A673 (cell line): ENCODE data around the gene CLCN7. TPM values are rescaled to one million over a fixed set of nuclear protein-coding genes. Genes with fewer than 3 reads are reported as not detected.

Source experiments
- Bru-seq: library from RNA; stranded (reverse); fragments of 400-500 nt; gene quantifications from one replicate; lab custom pipeline; 2021; lab: Mats Ljungman, UMichigan
- BruChase-seq, 2 experiments: library from RNA; stranded (reverse); fragments of 400-500 nt; gene quantifications; one replicate each; lab custom pipeline; 2021; lab: Mats Ljungman, UMichigan
- BruUV-seq: library from RNA; stranded (reverse); fragments of 400-500 nt; replicated peaks from 2 replicates; lab custom pipeline; 2021; lab: Mats Ljungman, UMichigan
- CTCF ChIA-PET: fragments of 300-600 bp; sonication (Branson Sonifier 250); formaldehyde crosslinking; loops from one replicate; lab custom pipeline; 2022; ENCODE audit warnings: antibody characterized with exemption; lab: Charles Lee
- POLR2A ChIA-PET: fragments of 300-600 bp; sonication (Branson Sonifier 250); formaldehyde crosslinking; loops from one replicate; lab custom pipeline; 2022; ENCODE audit warnings: antibody characterized with exemption; ENCODE audit not compliant: low non-redundant PET; lab: Charles Lee
- DNase-seq: peaks from one replicate; pipeline ENCODE4 v3.0.0-alpha.2; 2015; ENCODE audit warnings: low spot score
- H3K27ac ChIP-seq: fragments of 200-600 bp; sonication (generic); 2 replicates; pipeline ENCODE4 v1.5.1; 2016; ENCODE audit warnings: mixed run types, low read depth, mild to moderate bottlenecking, mixed read lengths, antibody characterized with exemption, low read length; ENCODE audit not compliant: poor library complexity, severe bottlenecking
- H3K27me3 ChIP-seq: fragments of 200-600 bp; sonication (generic); replicated peaks from 2 replicates; pipeline ENCODE4 v1.6.1; 2017; ENCODE audit warnings: mixed run types, low read depth, mild to moderate bottlenecking, mixed read lengths, antibody characterized with exemption, low read length; ENCODE audit not compliant: insufficient read depth, poor library complexity
- H3K36me3 ChIP-seq: fragments of 200-600 bp; sonication (generic); 2 replicates; pipeline ENCODE4 v1.6.1; 2016; ENCODE audit warnings: mixed run types, mild to moderate bottlenecking, mixed read lengths, antibody characterized with exemption, low read length; ENCODE audit not compliant: insufficient read depth, poor library complexity, severe bottlenecking
- H3K4me1 ChIP-seq: fragments of 200-600 bp; sonication (generic); 2 replicates; pipeline ENCODE4 v1.6.1; 2017; ENCODE audit warnings: mixed run types, mild to moderate bottlenecking, mixed read lengths, antibody characterized with exemption, low read length; ENCODE audit not compliant: insufficient read depth, poor library complexity, severe bottlenecking
- H3K4me3 ChIP-seq: fragments of 200-600 bp; sonication (generic); 2 replicates; pipeline ENCODE4 v1.5.1; 2016; ENCODE audit warnings: low read depth, mixed run types, mild to moderate bottlenecking, mixed read lengths, low read length; ENCODE audit not compliant: poor library complexity, severe bottlenecking
- H3K9me3 ChIP-seq: fragments of 200-600 bp; sonication (generic); 2 replicates; pipeline ENCODE4 v1.6.1; 2016; ENCODE audit warnings: mixed run types, low read depth, mild to moderate bottlenecking, mixed read lengths, antibody characterized with exemption, low read length; ENCODE audit not compliant: poor library complexity, severe bottlenecking
- CTCF ChIP-seq: fragments of 300-800, 200-600 bp; sonication (generic); conservative IDR thresholded peaks from 2 replicates; pipeline ENCODE4 v1.5.1; 2017; ENCODE audit warnings: low read depth, mild to moderate bottlenecking, antibody characterized with exemption, low read length, moderate library complexity, mixed read lengths
- EZH2 ChIP-seq: fragments of 200-600 bp; sonication (generic); IDR thresholded peaks from 2 replicates; pipeline ENCODE4 v1.6.1; 2017; ENCODE audit warnings: borderline replicate concordance, low read depth, mild to moderate bottlenecking, mixed read lengths, antibody characterized with exemption, low read length; ENCODE audit not compliant: poor library complexity, severe bottlenecking
- intact Hi-C: fragments of 100-400 bp; cut with micrococcal nuclease; formaldehyde crosslinking; loops from one replicate; pipeline ENCODE4 v1.10.0; 2022; ENCODE audit not compliant: unreplicated experiment
- long read RNA-seq: library from polyadenylated mRNA; stranded (forward); transcript quantifications from one replicate; pipeline ENCODE4 v2.0.0, GENCODE V29; 2022
- total RNA-seq: library from RNA; stranded (reverse); gene quantifications from 2 replicates; pipeline ENCODE4 v1.2.3, GENCODE V29; 2021

The CLCN7 gene, protein sequence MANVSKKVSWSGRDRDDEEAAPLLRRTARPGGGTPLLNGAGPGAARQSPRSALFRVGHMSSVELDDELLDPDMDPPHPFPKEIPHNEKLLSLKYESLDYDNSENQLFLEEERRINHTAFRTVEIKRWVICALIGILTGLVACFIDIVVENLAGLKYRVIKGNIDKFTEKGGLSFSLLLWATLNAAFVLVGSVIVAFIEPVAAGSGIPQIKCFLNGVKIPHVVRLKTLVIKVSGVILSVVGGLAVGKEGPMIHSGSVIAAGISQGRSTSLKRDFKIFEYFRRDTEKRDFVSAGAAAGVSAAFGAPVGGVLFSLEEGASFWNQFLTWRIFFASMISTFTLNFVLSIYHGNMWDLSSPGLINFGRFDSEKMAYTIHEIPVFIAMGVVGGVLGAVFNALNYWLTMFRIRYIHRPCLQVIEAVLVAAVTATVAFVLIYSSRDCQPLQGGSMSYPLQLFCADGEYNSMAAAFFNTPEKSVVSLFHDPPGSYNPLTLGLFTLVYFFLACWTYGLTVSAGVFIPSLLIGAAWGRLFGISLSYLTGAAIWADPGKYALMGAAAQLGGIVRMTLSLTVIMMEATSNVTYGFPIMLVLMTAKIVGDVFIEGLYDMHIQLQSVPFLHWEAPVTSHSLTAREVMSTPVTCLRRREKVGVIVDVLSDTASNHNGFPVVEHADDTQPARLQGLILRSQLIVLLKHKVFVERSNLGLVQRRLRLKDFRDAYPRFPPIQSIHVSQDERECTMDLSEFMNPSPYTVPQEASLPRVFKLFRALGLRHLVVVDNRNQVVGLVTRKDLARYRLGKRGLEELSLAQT
- 82.2 and 89.3 TPM in 2 replicates for total RNA-seq
- Bru-seq, nascent RNA = percentile 47 among the genes with signal in this experiment
- percentile 56 among the genes with signal in this experiment for BruChase-seq, experiment 1, labeled RNA remaining after a 2-hour chase
- percentile 73 among the genes with signal in this experiment for BruChase-seq, experiment 2, labeled RNA remaining after a 6-hour chase
- long read RNA-seq, full-length matches to known transcripts = 58 of 121 reads
- long read RNA-seq, partial matches to known transcripts = 22 of 121 reads
- long read RNA-seq, other reads (novel, unspliced or antisense) = 41 of 121 reads

DNA sequence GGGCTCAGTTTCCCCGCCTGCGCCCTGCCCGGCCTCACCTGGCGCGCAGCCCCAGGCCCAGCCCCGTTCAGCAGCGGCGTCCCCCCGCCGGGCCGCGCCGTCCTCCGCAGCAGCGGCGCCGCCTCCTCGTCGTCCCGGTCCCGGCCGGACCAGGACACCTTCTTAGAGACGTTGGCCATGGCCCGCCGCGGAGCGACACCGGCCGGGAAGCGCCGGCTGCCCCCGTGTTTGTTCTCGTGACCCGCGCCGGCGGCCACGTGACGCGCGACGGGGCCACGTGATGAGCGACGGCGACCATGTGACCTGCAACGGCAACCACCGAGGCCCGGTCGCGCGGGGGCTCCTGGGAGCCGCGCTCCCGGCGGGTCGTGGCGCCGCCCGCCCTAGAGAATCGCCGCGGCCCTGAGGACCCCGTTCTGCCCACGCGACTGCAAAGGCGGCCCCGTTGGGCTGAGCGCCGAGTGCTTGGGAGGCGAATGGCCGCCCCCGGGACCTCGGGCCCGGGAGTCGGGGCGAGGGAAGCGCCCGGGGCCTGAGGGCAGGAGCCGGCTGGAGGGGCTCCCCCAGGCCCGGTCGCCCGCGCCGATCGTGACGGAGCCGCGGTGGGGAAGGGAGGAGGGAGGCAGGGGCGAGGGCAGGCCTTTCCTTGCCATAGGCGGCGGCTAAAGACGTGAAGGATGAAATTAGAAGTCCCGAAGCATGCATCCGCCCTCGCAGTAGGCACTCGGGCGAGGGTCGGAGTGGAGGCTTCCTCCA, at the start of gene CLCN7:
TSS of gene CLCN7 (minus strand) at position 233 of the 756 bp plus-strand sequence. CDS start at position 179, 54 bp downstream.
- Histone ChIP-seq H3K9me3 (no peaks in the 10 kb centered on the region), H3K4me3 (peak within 1 kb of the TSS; percentile 85), H3K27ac (peak within 1 kb of the TSS; percentile 96), H3K36me3 (no peaks in the 10 kb centered on the region), H3K4me1 (peaks cover 11% of the 10 kb centered on the region), H3K27me3 (no peaks in the 10 kb centered on the region)
- peak; percentile 89 for DNase-seq
- TF ChIP-seq EZH2 = no peak
- TF ChIP-seq CTCF = no peak
- intact Hi-C loops = no loop called here
- ChIA-PET POLR2A (no interaction called here), CTCF (no interaction called here)
- no TSS peak for BruUV-seq

DNA sequence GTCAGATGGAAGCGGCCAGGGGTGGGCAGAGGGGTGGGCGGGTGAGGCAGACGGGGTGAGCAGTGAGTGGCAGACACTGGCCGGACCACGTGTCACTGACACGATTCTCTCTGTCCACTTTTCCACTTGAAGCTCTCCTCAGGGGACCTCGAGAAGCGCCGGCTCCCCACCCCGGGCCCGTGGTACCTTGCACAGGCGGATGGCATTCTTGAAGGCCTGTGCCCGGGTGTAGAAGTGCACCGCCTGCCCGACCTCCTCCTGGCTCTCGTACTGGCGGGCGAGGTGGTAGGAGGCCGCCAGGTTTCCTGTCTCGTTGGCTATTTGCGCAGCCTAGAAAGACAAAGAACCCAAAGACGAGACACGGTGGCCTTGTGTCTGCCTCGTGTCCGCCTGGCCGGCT, 49.5 kb upstream of the CLCN7 start:
- Histone ChIP-seq H3K9me3 (no peaks in the 10 kb centered on the region), H3K27me3 (no peaks in the 10 kb centered on the region), H3K36me3 (no peaks in the 10 kb centered on the region), H3K4me1 (no peaks in the 10 kb centered on the region), H3K27ac (no peak overlapping the region), H3K4me3 (no peak overlapping the region)
- POLR2A ChIA-PET = no interaction called here
- intact Hi-C loops = no loop called here
- CTCF ChIA-PET = no interaction called here
- no peak for DNase-seq
- no TSS peak for BruUV-seq
- no peak for TF ChIP-seq CTCF
- no peak for TF ChIP-seq EZH2
